HG03095 (cell line): ENCODE data around the gene FANCM.

Experiments
- ATAC-seq: cut with Tn5 transposase; IDR thresholded peaks from one replicate; pipeline ENCODE4 v1.9.1; 2021; ENCODE audit warnings: moderate library complexity; ENCODE audit not compliant: unreplicated experiment

FANCM gene, protein sequence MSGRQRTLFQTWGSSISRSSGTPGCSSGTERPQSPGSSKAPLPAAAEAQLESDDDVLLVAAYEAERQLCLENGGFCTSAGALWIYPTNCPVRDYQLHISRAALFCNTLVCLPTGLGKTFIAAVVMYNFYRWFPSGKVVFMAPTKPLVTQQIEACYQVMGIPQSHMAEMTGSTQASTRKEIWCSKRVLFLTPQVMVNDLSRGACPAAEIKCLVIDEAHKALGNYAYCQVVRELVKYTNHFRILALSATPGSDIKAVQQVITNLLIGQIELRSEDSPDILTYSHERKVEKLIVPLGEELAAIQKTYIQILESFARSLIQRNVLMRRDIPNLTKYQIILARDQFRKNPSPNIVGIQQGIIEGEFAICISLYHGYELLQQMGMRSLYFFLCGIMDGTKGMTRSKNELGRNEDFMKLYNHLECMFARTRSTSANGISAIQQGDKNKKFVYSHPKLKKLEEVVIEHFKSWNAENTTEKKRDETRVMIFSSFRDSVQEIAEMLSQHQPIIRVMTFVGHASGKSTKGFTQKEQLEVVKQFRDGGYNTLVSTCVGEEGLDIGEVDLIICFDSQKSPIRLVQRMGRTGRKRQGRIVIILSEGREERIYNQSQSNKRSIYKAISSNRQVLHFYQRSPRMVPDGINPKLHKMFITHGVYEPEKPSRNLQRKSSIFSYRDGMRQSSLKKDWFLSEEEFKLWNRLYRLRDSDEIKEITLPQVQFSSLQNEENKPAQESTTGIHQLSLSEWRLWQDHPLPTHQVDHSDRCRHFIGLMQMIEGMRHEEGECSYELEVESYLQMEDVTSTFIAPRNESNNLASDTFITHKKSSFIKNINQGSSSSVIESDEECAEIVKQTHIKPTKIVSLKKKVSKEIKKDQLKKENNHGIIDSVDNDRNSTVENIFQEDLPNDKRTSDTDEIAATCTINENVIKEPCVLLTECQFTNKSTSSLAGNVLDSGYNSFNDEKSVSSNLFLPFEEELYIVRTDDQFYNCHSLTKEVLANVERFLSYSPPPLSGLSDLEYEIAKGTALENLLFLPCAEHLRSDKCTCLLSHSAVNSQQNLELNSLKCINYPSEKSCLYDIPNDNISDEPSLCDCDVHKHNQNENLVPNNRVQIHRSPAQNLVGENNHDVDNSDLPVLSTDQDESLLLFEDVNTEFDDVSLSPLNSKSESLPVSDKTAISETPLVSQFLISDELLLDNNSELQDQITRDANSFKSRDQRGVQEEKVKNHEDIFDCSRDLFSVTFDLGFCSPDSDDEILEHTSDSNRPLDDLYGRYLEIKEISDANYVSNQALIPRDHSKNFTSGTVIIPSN (N-terminal part only)

GRCh38 chr14:45135659-45136395 is at the start of gene FANCM:
Gene FANCM, plus strand, starts transcription at chr14:45135930. Its CDS starts 102 bp downstream, at chr14:45136032.
- peak; percentile 38 for ATAC-seq

DNA sequence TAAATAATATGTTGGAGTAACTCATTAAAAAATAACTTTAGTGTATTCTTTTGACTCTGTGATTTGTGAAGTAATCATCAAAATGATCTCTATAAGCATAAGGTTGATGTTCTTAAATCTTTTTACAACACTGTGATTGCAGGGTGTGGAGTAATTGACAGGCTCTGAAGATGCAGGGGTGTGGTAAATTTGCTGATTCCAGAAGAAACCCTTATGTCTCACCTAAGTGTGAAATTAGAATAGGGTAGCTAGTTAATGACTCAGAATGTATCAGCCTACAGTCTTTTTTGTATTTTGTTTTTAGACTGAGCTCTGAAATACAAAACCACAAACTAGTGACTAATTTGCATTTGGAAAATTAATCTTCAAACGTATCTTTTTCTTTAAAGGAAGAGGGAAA is 45.9 kb upstream of the FANCM start:
- ATAC-seq = peak; percentile 63

- ATAC-seq = no peak
These were observed 44.0 kb upstream of the FANCM start for GRCh38 chr14:45091710-45092109.

DNA sequence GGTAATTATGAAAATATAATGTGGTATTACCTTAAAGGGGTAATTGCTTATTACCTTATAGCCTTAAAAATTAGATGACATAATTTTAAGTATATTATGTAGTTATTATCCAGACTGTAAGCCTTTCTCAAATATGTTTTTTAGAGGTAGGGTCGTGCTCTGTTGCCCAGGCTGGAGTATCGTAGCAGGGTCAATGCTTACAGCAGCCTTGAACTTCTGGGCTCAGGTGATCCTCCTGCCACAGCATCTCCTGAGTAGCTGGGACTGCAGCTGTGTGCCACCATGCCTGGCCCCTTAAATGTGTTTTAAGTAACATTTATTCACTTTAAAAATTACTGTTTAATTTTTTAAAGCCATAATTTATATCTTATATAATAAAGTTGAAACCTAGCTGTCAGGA is 41.5 kb upstream of the FANCM start:
- no peak for ATAC-seq

DNA sequence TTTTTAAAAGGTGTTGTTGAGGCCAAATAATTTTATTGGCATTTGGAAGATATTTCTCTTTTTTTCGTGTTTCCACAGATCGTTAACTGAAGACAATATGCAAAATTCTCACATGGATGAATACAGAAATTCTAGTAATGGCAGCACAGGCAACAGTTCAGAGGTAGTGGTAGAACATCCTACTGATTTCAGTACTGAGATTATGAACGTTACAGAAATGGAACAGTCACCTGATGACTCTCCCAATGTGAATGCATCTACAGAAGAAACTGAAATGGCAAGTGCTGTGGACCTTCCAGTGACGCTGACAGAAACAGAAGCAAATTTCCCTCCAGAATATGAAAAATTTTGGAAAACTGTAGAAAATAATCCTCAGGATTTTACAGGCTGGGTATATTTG is 40.6 kb upstream of the FANCM start:
- no peak for ATAC-seq

DNA sequence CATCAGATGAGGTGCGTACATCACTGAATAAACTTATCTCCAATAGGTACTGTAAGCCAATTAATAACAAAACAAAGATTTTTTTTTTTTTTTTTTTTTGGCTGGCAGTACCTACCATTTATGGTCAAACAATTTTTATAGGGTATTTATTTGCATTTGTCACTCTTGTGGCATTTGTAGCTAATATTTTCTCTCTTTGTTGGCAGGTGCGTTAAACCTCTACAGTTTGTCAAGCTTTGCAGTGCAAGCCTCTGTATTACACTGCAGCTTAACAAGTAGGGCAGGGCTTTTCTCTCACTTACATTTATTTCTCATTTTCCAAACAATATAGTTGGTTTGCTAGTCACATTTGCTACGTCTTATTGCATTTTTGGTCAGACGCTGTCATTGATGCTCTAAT is 39.5 kb upstream of the FANCM start:
- no peak for ATAC-seq

- no peak for ATAC-seq
These were observed 31.9 kb upstream of the FANCM start for GRCh38 chr14:45103806-45104205.

GRCh38 chr14:45104561-45104960 is 31.2 kb upstream of the FANCM start:
- ATAC-seq = no peak

GRCh38 chr14:45112896-45113781 is 22.6 kb upstream of the FANCM start:
- no peak for ATAC-seq

- ATAC-seq = no peak
These were observed 21.4 kb upstream of the FANCM start for GRCh38 chr14:45114327-45114726.

DNA sequence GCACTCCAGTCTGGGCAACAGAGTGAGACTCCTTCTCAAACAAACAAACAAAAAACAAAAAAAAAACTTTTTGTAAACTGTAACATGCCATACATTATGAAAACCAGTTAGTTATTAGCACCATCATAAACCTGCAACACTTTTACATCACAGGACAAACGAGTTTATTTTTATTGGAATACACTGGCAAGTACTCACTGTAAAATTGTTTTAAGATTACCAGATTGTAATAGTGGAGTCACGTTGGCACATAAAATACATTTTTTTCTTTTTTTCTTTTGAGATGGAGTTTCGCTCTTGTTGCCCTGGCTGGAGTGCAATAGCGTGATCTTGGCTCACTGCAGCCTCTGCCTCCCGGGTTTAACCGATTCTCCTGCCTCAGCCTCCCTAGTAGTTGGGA is 17.1 kb upstream of the FANCM start:
- no peak for ATAC-seq

DNA sequence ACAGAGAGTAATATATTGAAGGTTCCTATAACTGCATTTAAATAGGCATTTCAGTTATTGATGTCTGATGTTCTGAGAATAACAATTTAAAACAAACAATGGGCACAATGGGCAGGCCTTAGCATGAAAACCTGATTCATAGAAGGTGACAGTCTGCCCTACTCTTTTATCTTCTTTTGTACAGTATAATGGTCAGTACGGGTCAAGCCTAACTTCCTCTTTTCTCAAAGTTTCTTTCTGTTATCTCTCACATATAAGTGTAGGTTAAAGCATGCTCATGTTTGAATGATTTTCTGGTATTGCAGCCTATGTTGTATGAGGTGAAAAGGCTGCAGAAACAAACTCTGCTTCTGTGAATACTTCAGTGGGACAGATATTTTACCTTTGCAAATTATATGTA is 15.6 kb upstream of the FANCM start:
- no peak for ATAC-seq

DNA sequence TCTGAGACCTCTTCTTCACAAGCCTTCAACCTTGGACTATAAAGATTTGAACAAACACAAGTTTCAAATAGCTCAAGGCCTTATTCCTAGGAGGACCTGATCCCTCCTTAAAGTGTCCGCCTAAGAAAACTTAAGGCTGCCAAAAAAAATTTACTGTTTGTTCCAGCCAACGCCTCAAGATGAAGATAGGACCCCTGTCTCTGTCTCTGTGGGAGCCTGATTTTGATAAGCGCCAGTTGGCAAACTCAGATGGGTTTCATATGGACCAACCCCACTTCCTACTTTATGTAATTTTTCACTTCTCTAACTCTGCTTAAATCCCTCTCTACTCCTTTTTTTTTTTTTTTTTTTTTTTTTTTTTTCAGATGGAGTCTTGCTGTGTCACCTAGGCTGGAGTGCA is 12.5 kb upstream of the FANCM start:
- ATAC-seq = no peak

- ATAC-seq = no peak
These were observed 10.0 kb upstream of the FANCM start for GRCh38 chr14:45125754-45126153.

DNA sequence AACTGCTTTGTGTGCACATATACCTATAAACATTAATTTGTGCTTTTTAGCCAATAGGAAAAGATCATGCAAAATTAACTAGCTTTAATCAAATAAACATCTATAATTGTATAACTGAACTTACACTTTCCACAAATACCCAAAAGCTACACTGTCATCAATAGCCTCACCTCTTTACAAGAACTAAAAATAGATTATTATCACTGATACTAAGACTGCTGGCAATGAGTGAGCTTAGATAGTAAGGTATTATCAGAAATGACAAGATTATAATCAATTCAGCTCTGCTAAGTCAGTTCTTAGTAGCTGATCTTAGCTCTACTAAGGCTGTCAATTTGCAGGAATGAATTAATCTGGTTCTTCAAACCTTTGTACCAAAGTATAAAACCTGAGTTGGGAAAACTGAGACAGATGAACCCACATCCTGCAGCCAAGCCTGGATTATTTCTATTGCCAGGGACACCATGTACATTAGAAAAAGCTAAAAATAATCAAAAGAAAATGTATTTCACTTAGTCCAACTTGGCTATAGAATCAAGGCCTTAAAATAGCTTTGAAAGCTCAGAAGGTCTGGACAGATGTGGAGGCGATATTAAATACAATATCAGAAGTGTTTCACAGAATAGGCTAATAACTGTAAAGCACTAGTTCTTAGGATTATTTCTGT is 6.6 kb upstream of the FANCM start:
- ATAC-seq = no peak

- no peak for ATAC-seq
These were observed 2.1 kb upstream of the FANCM start for GRCh38 chr14:45133683-45134050.

DNA sequence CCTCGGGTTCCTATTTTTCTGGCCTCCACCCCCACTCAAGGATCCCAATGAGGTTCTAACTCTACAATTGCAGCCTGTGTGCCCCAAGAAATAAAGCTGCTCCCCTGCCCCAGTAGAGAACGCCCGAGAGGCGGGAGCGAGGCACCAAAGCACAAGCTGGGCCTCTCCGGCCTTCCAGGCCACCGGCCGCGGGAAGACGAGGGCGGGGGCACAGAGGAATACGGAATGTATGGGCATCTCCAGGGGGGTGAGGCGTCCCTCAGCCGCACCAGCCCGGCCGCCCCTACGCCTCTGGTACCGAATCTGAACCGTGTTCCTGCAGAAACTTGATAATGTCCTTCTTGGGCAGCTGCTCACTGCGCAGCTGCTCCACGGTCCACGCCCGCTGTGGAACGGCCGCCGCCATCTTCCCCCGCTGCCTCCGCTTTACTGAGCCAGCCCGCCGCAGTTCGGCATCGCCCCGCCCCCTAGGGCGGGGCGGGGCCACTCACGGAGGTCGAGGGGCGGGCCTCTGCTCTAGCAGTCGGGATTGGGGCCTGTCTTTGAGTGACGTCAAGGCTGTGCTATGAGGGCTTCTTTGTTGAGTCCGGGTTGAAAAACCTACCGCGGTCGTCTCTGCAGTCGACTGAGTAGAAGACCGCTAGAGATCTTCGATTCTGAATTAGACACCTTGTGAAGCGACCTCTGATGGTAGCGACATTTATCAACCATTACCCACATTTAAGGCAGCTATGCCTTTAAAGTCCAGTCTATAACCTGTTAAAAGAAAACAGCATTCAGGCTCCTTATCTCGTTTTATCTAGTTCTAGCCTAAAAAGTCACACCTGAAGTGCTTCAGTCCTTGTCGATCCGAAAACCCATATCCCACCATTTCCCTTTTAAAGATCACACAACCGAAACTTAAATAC is 1.4 kb upstream of the FANCM start, which contains the start of gene FKBP3:
Gene FKBP3, minus strand, starts transcription at position 431 of the 908 bp plus-strand sequence. Its CDS starts 25 bp downstream, at position 406.
- ATAC-seq = peak; percentile 89

GRCh38 chr14:45135156-45135555 is 574 bp upstream of the FANCM start:
- no peak for ATAC-seq
